GM21825 (cell line): ENCODE results near the gene LATS1.
"Not testable (repeated sequence)": the region's sequence is repeated elsewhere in the genome, so short reads cannot be mapped to it uniquely, and the experiment has no call there.

Experiments
- ATAC-seq: cut with Tn5 transposase; IDR thresholded peaks from one replicate; pipeline ENCODE4 v1.9.1; 2021; ENCODE audit warnings: mild to moderate bottlenecking, moderate library complexity; ENCODE audit not compliant: unreplicated experiment

The LATS1 gene

GRCh38 chr6:149680503-149680902, 37.4 kb downstream of the LATS1 start:
- ATAC-seq, result peak; percentile 60

DNA sequence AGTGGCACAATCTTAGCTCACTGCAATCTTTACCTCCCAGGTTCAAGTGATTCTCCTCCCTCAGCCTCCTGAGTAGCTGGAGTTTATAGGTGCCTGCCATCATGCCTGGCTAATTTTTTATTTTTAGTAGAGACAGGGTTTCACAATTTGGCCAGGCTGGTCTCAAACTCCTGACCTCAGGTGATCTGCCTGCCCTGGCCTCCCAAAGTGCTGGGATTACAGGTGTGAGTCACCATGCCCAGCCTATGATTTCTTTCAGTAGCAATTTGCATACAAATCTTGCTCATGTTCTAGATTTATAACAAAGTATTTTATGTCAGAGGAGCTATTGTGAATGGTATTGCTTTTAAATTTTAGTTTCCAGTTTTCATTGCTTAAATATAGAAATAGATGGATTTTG, 45.6 kb downstream of the LATS1 start:
- ATAC-seq, result not testable (repeated sequence)

DNA sequence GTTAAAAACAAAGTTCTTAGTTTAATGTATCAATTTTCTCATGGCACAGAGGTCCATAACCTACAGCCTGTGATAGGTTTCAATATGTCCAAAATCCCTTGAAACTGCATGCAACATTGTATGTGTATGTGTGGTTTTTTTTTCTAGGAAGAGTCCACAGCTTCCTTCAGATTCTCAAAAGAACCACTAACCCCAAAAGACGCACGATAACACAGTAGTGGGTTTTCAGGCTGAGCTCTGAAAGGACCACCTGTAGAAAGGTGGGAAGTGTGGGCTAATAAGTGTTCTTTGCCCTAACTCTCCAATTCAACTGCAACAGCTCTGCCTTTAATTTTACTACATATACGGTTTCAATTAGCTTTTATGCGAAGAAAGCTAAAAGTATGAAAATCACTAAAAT, 57.9 kb downstream of the LATS1 start:
- no peak for ATAC-seq

DNA sequence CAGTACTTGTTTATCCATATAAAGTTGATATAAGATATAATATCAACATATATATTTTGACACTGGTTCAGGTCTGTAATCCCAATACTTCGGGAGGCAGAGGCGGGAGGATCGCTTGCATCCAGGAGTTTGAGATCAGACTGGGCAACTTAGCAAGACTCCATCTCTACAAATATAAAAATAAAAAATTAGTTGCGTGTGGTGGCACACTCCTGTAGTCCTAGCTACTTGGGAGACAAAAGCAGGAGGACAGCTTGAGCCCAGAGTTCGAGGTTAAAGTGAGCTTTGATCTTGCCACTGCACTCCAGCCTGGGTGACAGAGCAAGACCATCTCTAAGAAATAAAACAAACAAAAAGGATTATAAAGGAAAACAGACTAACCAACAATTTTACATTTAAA, 60.5 kb downstream of the LATS1 start:
- no peak for ATAC-seq

- no peak for ATAC-seq
These were observed 66.8 kb downstream of the LATS1 start for GRCh38 chr6:149651056-149651455.

GRCh38 chr6:149648148-149649145, 69.5 kb downstream of the LATS1 start, which contains the start of gene KATNA1:
TSS of gene KATNA1 (minus strand) at chr6:149648714. CDS start at chr6:149638547, 10,167 bp downstream.
- peak; percentile 95 for ATAC-seq

DNA sequence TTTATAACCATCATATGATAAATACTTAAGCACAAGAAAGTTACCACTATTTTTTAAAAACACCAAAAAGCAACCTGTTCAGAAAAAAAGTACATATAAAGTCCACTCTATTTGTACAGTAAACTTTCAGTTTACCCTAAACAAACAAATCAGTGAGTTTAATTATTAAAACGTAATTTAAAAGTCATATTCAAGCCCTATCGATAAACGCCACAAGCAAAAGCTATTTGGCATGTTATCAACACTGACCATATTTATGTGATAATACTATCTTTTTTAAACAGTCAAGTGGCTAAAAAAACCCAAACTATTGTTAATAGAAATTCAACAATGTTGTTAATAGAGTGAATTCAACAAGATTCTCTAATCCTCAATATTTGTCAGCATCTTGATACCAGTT, 71.3 kb downstream of the LATS1 start:
- no peak for ATAC-seq

DNA sequence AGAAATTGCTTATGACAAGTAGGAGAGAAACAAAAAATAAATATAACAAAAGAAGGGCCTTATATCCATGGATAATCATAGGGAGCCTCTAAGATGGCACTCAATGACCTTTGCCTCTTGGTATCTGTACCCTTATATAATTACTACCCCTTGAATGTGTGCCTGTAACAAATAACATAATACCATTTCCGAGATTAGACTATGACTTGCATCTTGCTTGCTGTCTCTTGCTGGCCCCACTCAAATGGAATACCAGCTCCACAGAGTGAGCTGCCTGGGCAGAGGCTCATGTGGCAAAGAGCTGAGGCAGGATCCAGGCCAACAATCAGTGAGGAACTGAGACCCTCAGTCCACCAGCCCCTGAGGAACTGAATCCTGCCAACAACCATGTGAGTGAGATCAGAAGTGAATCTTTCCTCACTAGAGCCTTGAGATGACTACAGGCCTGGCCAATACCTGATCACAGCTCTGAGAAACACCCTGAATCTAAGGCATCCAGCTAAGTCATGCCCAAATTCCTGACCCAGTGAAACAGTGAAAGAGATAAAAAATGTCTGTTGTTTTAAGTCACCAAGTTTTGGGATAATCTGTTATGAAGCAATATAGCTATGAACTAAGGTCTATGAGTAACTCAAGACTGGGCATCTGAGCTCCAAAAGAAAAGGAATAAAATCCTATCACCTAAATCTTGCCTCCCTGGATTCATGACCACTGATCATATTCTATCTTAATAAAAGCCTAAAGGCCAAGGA, 74.9 kb downstream of the LATS1 start:
- no peak for ATAC-seq

GRCh38 chr6:149636124-149636523, 81.8 kb downstream of the LATS1 start:
- ATAC-seq, result no peak

- no peak for ATAC-seq
These were observed 83.6 kb downstream of the LATS1 start for GRCh38 chr6:149634315-149634714.

- peak; percentile 82 for ATAC-seq
These were observed 88.9 kb downstream of the LATS1 start for GRCh38 chr6:149628875-149629510.

GRCh38 chr6:149627672-149628071, 90.2 kb downstream of the LATS1 start:
- ATAC-seq, result no peak

DNA sequence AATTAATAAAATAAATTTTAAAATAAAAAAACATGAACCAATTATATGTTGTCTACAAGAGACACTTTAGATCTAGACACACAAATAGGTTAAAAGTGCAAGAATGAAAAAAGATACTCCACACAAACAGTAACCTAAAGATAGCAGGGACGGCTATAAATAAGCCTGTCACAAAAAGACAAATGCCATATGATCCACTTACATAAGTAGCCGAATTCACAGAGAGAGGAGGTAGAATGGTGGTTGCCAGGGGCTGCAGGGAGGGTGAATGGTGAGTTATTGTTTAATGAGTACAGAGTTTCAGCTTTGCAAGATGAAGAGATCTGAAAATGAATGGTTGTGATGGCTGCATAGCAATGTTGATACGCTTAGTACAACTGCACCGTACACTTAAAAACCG, 102.1 kb downstream of the LATS1 start:
- no peak for ATAC-seq

- no peak for ATAC-seq
These were observed 103.6 kb downstream of the LATS1 start for GRCh38 chr6:149614337-149614736.

GRCh38 chr6:149608381-149608982, 109.4 kb downstream of the LATS1 start:
- ATAC-seq, result no peak
